ENCODE data around the gene ADAMTSL1.

The ADAMTSL1 gene

GRCh38 chr9:18473652-18474279, at the start of gene ADAMTSL1:
Gene ADAMTSL1, plus strand, starts transcription at chr9:18474153. Its CDS starts 80 bp downstream, at chr9:18474233.
- no peak for DNase-seq (ENCODE audit: low read depth)

- no peak for DNase-seq (ENCODE audit: low read depth)
These were observed 46.3 kb upstream of the ADAMTSL1 start for GRCh38 chr9:18427691-18428090.

- DNase-seq (ENCODE audit: low read depth): no peak
These were observed 45.3 kb upstream of the ADAMTSL1 start for GRCh38 chr9:18428661-18429060.

GRCh38 chr9:18429070-18429469, 44.9 kb upstream of the ADAMTSL1 start:
- DNase-seq (ENCODE audit: low read depth): no peak

GRCh38 chr9:18433620-18434019, 40.3 kb upstream of the ADAMTSL1 start:
- DNase-seq (ENCODE audit: low read depth): no peak

- DNase-seq (ENCODE audit: low read depth): no peak
These were observed 36.4 kb upstream of the ADAMTSL1 start for GRCh38 chr9:18437315-18438201.

- DNase-seq (ENCODE audit: low read depth): no peak
These were observed 35.5 kb upstream of the ADAMTSL1 start for GRCh38 chr9:18438300-18438925.

- no peak for DNase-seq (ENCODE audit: low read depth)
These were observed 35.0 kb upstream of the ADAMTSL1 start for GRCh38 chr9:18438951-18439350.

GRCh38 chr9:18441261-18441660, 32.7 kb upstream of the ADAMTSL1 start:
- no peak for DNase-seq (ENCODE audit: low read depth)

GRCh38 chr9:18442629-18443491, 31.1 kb upstream of the ADAMTSL1 start:
- peak; percentile 22 for DNase-seq (ENCODE audit: low read depth)

GRCh38 chr9:18447131-18447530, 26.8 kb upstream of the ADAMTSL1 start:
- DNase-seq (ENCODE audit: low read depth): no peak

GRCh38 chr9:18447541-18447940, 26.4 kb upstream of the ADAMTSL1 start:
- no peak for DNase-seq (ENCODE audit: low read depth)

GRCh38 chr9:18448101-18448500, 25.9 kb upstream of the ADAMTSL1 start:
- no peak for DNase-seq (ENCODE audit: low read depth)

- DNase-seq (ENCODE audit: low read depth): no peak
These were observed 22.5 kb upstream of the ADAMTSL1 start for GRCh38 chr9:18451406-18451805.

GRCh38 chr9:18452276-18452675, 21.7 kb upstream of the ADAMTSL1 start:
- no peak for DNase-seq (ENCODE audit: low read depth)

GRCh38 chr9:18456624-18457237, 17.2 kb upstream of the ADAMTSL1 start:
- no peak for DNase-seq (ENCODE audit: low read depth)

- no peak for DNase-seq (ENCODE audit: low read depth)
These were observed 16.4 kb upstream of the ADAMTSL1 start for GRCh38 chr9:18457510-18457909.

- DNase-seq (ENCODE audit: low read depth): no peak
These were observed 13.9 kb upstream of the ADAMTSL1 start for GRCh38 chr9:18459962-18460584.

- DNase-seq (ENCODE audit: low read depth): no peak
These were observed 12.5 kb upstream of the ADAMTSL1 start for GRCh38 chr9:18461496-18461895.

- no peak for DNase-seq (ENCODE audit: low read depth)
These were observed 10.0 kb upstream of the ADAMTSL1 start for GRCh38 chr9:18463991-18464390.

- DNase-seq (ENCODE audit: low read depth): no peak
These were observed 7.9 kb upstream of the ADAMTSL1 start for GRCh38 chr9:18466101-18466500.
